SJSA1 (cell line): ENCODE results near the gene KDM5C. TPM values are rescaled to one million over a fixed set of nuclear protein-coding genes. Genes with fewer than 3 reads are reported as not detected.

Experiments
- DNase-seq, 2 experiments: peaks; one replicate each; pipeline ENCODE4 v3.0.0-alpha.2; 2015 to 2020; ENCODE audit warnings: low spot score in 2 of 2, low read depth in 1 of 2
- H3K27ac ChIP-seq: fragments of 250-450 bp; sonication (Bioruptor Pico); 2 replicates; pipeline ENCODE4 v1.5.1; 2020; ENCODE audit warnings: mild to moderate bottlenecking, moderate library complexity
- H3K27me3 ChIP-seq: fragments of 250-450 bp; sonication (Bioruptor Pico); replicated peaks from 2 replicates; pipeline ENCODE4 v1.5.1; 2020; ENCODE audit warnings: mild to moderate bottlenecking, moderate library complexity
- H3K36me3 ChIP-seq: fragments of 250-450 bp; sonication (Bioruptor Pico); 2 replicates; pipeline ENCODE4 v1.5.1; 2020; ENCODE audit warnings: mild to moderate bottlenecking
- H3K4me1 ChIP-seq: fragments of 250-450 bp; sonication (Bioruptor Pico); replicated peaks from 2 replicates; pipeline ENCODE4 v1.6.1; 2021; ENCODE audit warnings: mild to moderate bottlenecking
- H3K4me3 ChIP-seq: fragments of 250-450 bp; sonication (Bioruptor Pico); 2 replicates; pipeline ENCODE4 v1.5.1; 2020; ENCODE audit warnings: mild to moderate bottlenecking
- H3K9me3 ChIP-seq: fragments of 250-450 bp; sonication (Bioruptor Pico); replicated peaks from 2 replicates; pipeline ENCODE4 v1.5.1; 2020; ENCODE audit warnings: mild to moderate bottlenecking
- total RNA-seq: library from RNA; depleted of rRNA; stranded (reverse); fragments of >200 nt; shearing (Covaris generic); gene quantifications from 2 replicates; pipeline ENCODE4 v1.2.3, GENCODE V29; 2014

KDM5C gene
- total RNA-seq, 1 experiment from 2014 or later = 48.3 TPM

- no peaks in the 10 kb centered on the region for H3K9me3 ChIP-seq
- DNase-seq = no peak
- no peak overlapping the region for H3K27ac ChIP-seq
- no peak overlapping the region for H3K4me3 ChIP-seq
- no peaks in the 10 kb centered on the region for H3K27me3 ChIP-seq
- no peaks in the 10 kb centered on the region for H3K4me1 ChIP-seq
- H3K36me3 ChIP-seq = no peaks in the 10 kb centered on the region
Measured at GRCh38 chrX:53257166-53257565, 32.2 kb upstream of the KDM5C start.

GRCh38 chrX:53256446-53257041 lies 31.5 kb upstream of the KDM5C start:
- Histone ChIP-seq H3K9me3 (no peaks in the 10 kb centered on the region), H3K27me3 (no peaks in the 10 kb centered on the region), H3K4me3 (no peak overlapping the region), H3K36me3 (no peaks in the 10 kb centered on the region), H3K4me1 (no peaks in the 10 kb centered on the region), H3K27ac (no peak overlapping the region)
- no peak for DNase-seq

- no peaks in the 10 kb centered on the region for H3K36me3 ChIP-seq
- H3K4me1 ChIP-seq = no peaks in the 10 kb centered on the region
- no peaks in the 10 kb centered on the region for H3K27me3 ChIP-seq
Measured at GRCh38 chrX:53255738-53256191, 30.8 kb upstream of the KDM5C start.

DNA sequence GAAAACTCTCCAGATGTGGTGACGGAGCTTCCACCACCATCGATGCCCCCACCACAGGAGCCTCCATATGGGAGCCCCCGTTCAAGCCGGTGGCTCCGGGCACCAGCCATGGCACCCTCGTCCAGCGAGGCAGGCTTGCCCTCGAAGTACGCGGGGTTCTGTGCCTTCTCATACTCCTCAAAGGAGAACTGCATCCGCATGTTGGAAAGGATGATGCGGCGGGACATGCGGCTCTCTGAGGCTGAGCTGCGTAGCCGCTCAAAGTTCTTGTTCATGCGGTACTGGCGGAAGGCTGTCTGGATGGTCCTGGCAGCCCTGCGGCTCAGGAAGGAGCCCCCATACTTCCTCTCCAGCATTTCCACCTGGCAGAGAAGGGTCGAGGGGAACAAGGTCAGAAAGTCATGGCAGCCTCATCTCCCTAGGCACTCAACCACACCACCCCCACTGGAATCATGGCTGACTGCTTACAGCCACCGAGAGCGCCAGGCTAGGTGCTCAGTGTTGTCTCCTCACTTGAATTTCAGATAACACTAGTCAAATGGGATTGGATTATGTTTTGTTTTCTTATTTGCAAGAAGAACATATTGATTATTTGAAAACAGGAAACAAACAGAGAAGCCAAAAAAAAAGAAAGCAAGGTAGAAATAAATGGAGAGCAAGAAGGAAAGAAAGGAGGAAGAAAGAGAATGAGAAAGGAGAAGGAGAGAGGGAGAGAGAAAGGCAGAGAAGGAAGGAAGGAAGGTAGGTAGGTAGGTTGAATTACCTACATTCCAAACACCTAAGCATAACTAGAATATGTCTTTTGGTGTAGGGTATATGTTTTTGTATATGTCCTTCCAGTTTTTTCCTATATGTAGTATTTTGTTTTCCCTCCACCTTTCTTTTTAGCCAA lies 29.8 kb upstream of the KDM5C start:
- Histone ChIP-seq H3K27ac (no peak overlapping the region), H3K9me3 (no peaks in the 10 kb centered on the region), H3K4me1 (no peaks in the 10 kb centered on the region), H3K4me3 (no peak overlapping the region), H3K36me3 (no peaks in the 10 kb centered on the region), H3K27me3 (no peaks in the 10 kb centered on the region)
- DNase-seq = no peak

More at GRCh38 chrX:53255738-53256191, 30.8 kb upstream of the KDM5C start:
- no peak overlapping the region for H3K4me3 ChIP-seq
- no peak overlapping the region for H3K27ac ChIP-seq
- DNase-seq = no peak
- no peaks in the 10 kb centered on the region for H3K9me3 ChIP-seq

GRCh38 chrX:53253293-53254020 lies 28.4 kb upstream of the KDM5C start:
- Histone ChIP-seq H3K27ac (no peak overlapping the region), H3K4me3 (no peak overlapping the region), H3K4me1 (no peaks in the 10 kb centered on the region), H3K36me3 (no peaks in the 10 kb centered on the region), H3K27me3 (no peaks in the 10 kb centered on the region), H3K9me3 (no peaks in the 10 kb centered on the region)
- DNase-seq = no peak

GRCh38 chrX:53251307-53251706 lies 26.3 kb upstream of the KDM5C start:
- H3K27me3 ChIP-seq = no peaks in the 10 kb centered on the region
- no peaks in the 10 kb centered on the region for H3K9me3 ChIP-seq
- no peaks in the 10 kb centered on the region for H3K4me1 ChIP-seq
- no peak overlapping the region for H3K4me3 ChIP-seq
- no peak for DNase-seq
- no peaks in the 10 kb centered on the region for H3K36me3 ChIP-seq
- no peak overlapping the region for H3K27ac ChIP-seq

DNA sequence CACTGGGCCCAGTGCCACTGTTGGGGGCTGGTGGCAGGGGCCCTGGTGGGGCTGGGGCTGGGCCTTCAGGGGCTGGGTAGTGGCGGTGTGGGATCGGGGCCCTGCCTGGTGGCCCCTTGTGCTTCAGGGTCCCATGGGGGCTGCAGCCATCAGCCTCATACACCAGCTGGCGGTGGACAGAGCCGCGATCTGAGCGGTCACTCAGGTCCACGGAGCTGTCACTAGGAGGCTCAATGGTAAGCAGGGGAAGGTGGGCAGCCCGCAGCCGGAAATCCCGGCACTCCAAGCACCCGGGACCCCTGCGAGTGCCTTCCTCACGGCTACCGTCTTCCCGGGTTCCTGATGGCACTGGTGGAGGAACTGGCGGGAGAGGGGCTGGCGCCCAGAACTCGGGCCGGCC lies 25.5 kb upstream of the KDM5C start:
- Histone ChIP-seq H3K27me3 (no peaks in the 10 kb centered on the region), H3K4me1 (no peaks in the 10 kb centered on the region), H3K4me3 (no peak overlapping the region), H3K36me3 (no peaks in the 10 kb centered on the region), H3K27ac (no peak overlapping the region), H3K9me3 (no peaks in the 10 kb centered on the region)
- no peak for DNase-seq

GRCh38 chrX:53249408-53250042 lies 24.5 kb upstream of the KDM5C start:
- H3K36me3 ChIP-seq = no peaks in the 10 kb centered on the region
- no peak overlapping the region for H3K27ac ChIP-seq
- H3K4me3 ChIP-seq = no peak overlapping the region
- no peaks in the 10 kb centered on the region for H3K27me3 ChIP-seq
- no peaks in the 10 kb centered on the region for H3K9me3 ChIP-seq
- H3K4me1 ChIP-seq = no peaks in the 10 kb centered on the region
- no peak for DNase-seq

DNA sequence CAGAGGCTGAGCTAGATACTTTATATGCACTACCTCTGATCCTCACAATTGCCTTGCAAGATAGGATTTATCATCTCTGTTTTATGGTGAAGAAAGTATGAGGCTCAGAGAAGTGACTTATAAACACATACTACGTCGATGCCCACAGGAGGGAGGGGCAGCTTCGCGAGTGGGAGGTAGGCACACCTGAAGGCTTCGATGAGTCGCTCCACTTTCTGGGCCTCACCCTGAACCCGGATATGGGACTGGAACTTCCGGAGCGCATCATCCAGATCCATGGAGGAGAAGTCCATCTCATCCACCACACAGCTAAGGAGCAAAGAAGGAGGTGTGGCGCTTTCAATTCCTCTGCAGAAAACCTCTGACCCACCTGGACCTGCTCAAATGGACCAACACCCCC lies 22.9 kb upstream of the KDM5C start:
- H3K4me1 ChIP-seq = no peaks in the 10 kb centered on the region
- H3K27me3 ChIP-seq = no peaks in the 10 kb centered on the region
- no peaks in the 10 kb centered on the region for H3K9me3 ChIP-seq
- H3K27ac ChIP-seq = no peak overlapping the region
- no peaks in the 10 kb centered on the region for H3K36me3 ChIP-seq
- H3K4me3 ChIP-seq = no peak overlapping the region
- no peak for DNase-seq

DNA sequence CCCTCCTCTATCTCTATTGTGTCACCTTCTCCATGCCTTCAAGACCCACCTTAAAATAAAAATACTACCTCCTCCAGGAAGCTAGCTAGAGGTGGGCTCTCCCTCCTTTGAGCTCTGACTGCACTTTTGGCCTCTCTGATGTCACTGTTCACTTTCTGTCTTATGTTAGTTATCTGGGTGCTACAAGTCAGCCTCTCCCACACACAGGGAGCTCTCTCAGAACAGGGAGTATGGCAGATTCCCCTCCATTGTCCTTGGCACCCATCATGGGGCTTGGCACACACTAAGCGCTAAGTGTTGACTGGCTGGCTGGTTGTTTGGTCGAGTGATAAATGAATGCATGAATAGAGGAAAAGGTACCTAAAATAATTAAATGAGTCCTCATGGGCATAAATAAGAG lies 21.2 kb upstream of the KDM5C start:
- no peaks in the 10 kb centered on the region for H3K4me1 ChIP-seq
- no peaks in the 10 kb centered on the region for H3K9me3 ChIP-seq
- no peak for DNase-seq
- no peaks in the 10 kb centered on the region for H3K27me3 ChIP-seq
- H3K4me3 ChIP-seq = no peak overlapping the region
- no peaks in the 10 kb centered on the region for H3K36me3 ChIP-seq
- no peak overlapping the region for H3K27ac ChIP-seq

DNA sequence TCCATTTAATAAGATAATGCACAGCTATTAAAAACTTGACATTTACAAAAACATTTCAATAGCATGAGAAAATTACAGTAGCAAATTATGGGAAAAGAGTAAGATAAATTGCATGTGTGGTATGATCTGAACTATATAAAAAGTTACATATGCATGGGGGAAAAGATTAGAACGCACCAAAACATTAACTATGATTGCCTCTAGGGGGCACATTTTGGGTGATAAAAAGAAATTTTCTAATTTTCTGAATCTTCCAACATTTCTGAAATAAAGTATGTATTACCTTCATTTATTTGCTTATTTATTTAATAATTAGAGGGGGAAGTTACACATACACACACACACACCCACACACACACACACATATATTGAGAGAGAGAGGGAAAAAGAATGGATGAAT lies 19.6 kb upstream of the KDM5C start:
- Histone ChIP-seq H3K9me3 (no peaks in the 10 kb centered on the region), H3K27ac (no peak overlapping the region), H3K27me3 (no peaks in the 10 kb centered on the region), H3K4me3 (no peak overlapping the region), H3K36me3 (no peaks in the 10 kb centered on the region), H3K4me1 (no peaks in the 10 kb centered on the region)
- DNase-seq = no peak

- H3K9me3 ChIP-seq = no peaks in the 10 kb centered on the region
Measured at GRCh38 chrX:53242310-53242709, 17.3 kb upstream of the KDM5C start.

GRCh38 chrX:53241558-53241957 lies 16.6 kb upstream of the KDM5C start:
- H3K4me3 ChIP-seq = no peak overlapping the region
- H3K36me3 ChIP-seq = no peaks in the 10 kb centered on the region
- no peak for DNase-seq
- no peaks in the 10 kb centered on the region for H3K9me3 ChIP-seq
- H3K27ac ChIP-seq = no peak overlapping the region
- no peaks in the 10 kb centered on the region for H3K4me1 ChIP-seq
- H3K27me3 ChIP-seq = no peaks in the 10 kb centered on the region

More at GRCh38 chrX:53242310-53242709, 17.3 kb upstream of the KDM5C start:
- H3K4me3 ChIP-seq = no peak overlapping the region
- no peaks in the 10 kb centered on the region for H3K36me3 ChIP-seq
- DNase-seq = no peak
- H3K27me3 ChIP-seq = no peaks in the 10 kb centered on the region
- no peaks in the 10 kb centered on the region for H3K4me1 ChIP-seq
- no peak overlapping the region for H3K27ac ChIP-seq
